ENCODE data around the gene BMP5. TPM values are rescaled to one million over a fixed set of nuclear protein-coding genes. Genes with fewer than 3 reads are reported as not detected.

BMP5 gene
- total RNA-seq, 1 experiment from 2014 or later: not detected

GRCh38 chr6:55902796-55903195 lies 27.4 kb upstream of the BMP5 start:
- ChIA-PET CTCF (no interaction called here), POLR2A (no interaction called here)
- no peaks in the 10 kb centered on the region for H3K36me3 Mint-ChIP-seq (ENCODE audit: insufficient read depth, unreplicated experiment)
- H3K4me1 Mint-ChIP-seq (ENCODE audit: insufficient read depth, unreplicated experiment): peaks cover 18% of the 10 kb centered on the region
- H3K9me3 Mint-ChIP-seq (ENCODE audit: unreplicated experiment): no peaks in the 10 kb centered on the region
- BruUV-seq (replicated peaks): no TSS peak
- intact Hi-C loops (cut with micrococcal nuclease): no loop called here
- H3K4me3 Mint-ChIP-seq (ENCODE audit: unreplicated experiment): no peak overlapping the region
- DNase-seq (ENCODE audit: unreplicated experiment): peak; percentile 13
- no peaks in the 10 kb centered on the region for H3K27me3 Mint-ChIP-seq (ENCODE audit: insufficient read depth, unreplicated experiment)
- H3K27ac Mint-ChIP-seq (ENCODE audit: low read depth, unreplicated experiment): no peak overlapping the region
- TF ChIP-seq CTCF (IDR thresholded peaks at IDR 0.05; ENCODE audit: unreplicated experiment): no peak

GRCh38 chr6:55901765-55902270 lies 26.4 kb upstream of the BMP5 start:
- Mint-ChIP-seq H3K4me1 (ENCODE audit: insufficient read depth, unreplicated experiment) (peaks cover 23% of the 10 kb centered on the region), H3K36me3 (ENCODE audit: insufficient read depth, unreplicated experiment) (no peaks in the 10 kb centered on the region), H3K9me3 (ENCODE audit: unreplicated experiment) (no peaks in the 10 kb centered on the region), H3K4me3 (ENCODE audit: unreplicated experiment) (no peak overlapping the region), H3K27me3 (ENCODE audit: insufficient read depth, unreplicated experiment) (no peaks in the 10 kb centered on the region), H3K27ac (ENCODE audit: low read depth, unreplicated experiment) (no peak overlapping the region)
- no TSS peak for BruUV-seq (replicated peaks)
- ChIA-PET CTCF (interaction anchor here (0.7 kb wide), 2 partner anchors 81 to 284 kb away, joined by 4 to 6 read pairs; no protein-coding TSS in a partner anchor), POLR2A (interaction anchor here (0.6 kb wide), 1 partner anchor 146 kb away, joined by 4 read pairs; no protein-coding TSS in a partner anchor)
- intact Hi-C loops (cut with micrococcal nuclease): no loop called here
- TF ChIP-seq CTCF (IDR thresholded peaks at IDR 0.05; ENCODE audit: unreplicated experiment): no peak
- no peak for DNase-seq (ENCODE audit: unreplicated experiment)

GRCh38 chr6:55898342-55898741 lies 23.0 kb upstream of the BMP5 start:
- no peak overlapping the region for H3K27ac Mint-ChIP-seq (ENCODE audit: low read depth, unreplicated experiment)
- POLR2A ChIA-PET: no interaction called here
- TF ChIP-seq CTCF (IDR thresholded peaks at IDR 0.05; ENCODE audit: unreplicated experiment): no peak
- no peaks in the 10 kb centered on the region for H3K27me3 Mint-ChIP-seq (ENCODE audit: insufficient read depth, unreplicated experiment)
- no TSS peak for BruUV-seq (replicated peaks)
- CTCF ChIA-PET: no interaction called here
- no peak for DNase-seq (ENCODE audit: unreplicated experiment)
- peaks cover 23% of the 10 kb centered on the region for H3K4me1 Mint-ChIP-seq (ENCODE audit: insufficient read depth, unreplicated experiment)
- H3K4me3 Mint-ChIP-seq (ENCODE audit: unreplicated experiment): no peak overlapping the region
- H3K9me3 Mint-ChIP-seq (ENCODE audit: unreplicated experiment): no peaks in the 10 kb centered on the region
- no peaks in the 10 kb centered on the region for H3K36me3 Mint-ChIP-seq (ENCODE audit: insufficient read depth, unreplicated experiment)
- intact Hi-C loops (cut with micrococcal nuclease): no loop called here

GRCh38 chr6:55897346-55897745 lies 22.0 kb upstream of the BMP5 start:
- intact Hi-C loops (cut with micrococcal nuclease): no loop called here
- ChIA-PET POLR2A (no interaction called here), CTCF (no interaction called here)
- no peaks in the 10 kb centered on the region for H3K27me3 Mint-ChIP-seq (ENCODE audit: insufficient read depth, unreplicated experiment)
- H3K4me1 Mint-ChIP-seq (ENCODE audit: insufficient read depth, unreplicated experiment): peaks cover 17% of the 10 kb centered on the region
- no peak for DNase-seq (ENCODE audit: unreplicated experiment)
- no peaks in the 10 kb centered on the region for H3K36me3 Mint-ChIP-seq (ENCODE audit: insufficient read depth, unreplicated experiment)
- H3K27ac Mint-ChIP-seq (ENCODE audit: low read depth, unreplicated experiment): no peak overlapping the region
- no peaks in the 10 kb centered on the region for H3K9me3 Mint-ChIP-seq (ENCODE audit: unreplicated experiment)
- no peak for TF ChIP-seq CTCF (IDR thresholded peaks at IDR 0.05; ENCODE audit: unreplicated experiment)
- no peak overlapping the region for H3K4me3 Mint-ChIP-seq (ENCODE audit: unreplicated experiment)
- BruUV-seq (replicated peaks): no TSS peak

Data from MCF 10A (cell line).